A673 (cell line): ENCODE data around the gene TJP2. TPM values are rescaled to one million over a fixed set of nuclear protein-coding genes. Genes with fewer than 3 reads are reported as not detected.

Experiments used
- BruUV-seq: library from RNA; stranded (reverse); fragments of 400-500 nt; replicated peaks from 2 replicates; lab custom pipeline; 2021; lab: Mats Ljungman, UMichigan
- CTCF ChIA-PET: fragments of 300-600 bp; sonication (Branson Sonifier 250); formaldehyde crosslinking; loops from one replicate; lab custom pipeline; 2022; ENCODE audit warnings: antibody characterized with exemption; lab: Charles Lee
- POLR2A ChIA-PET: fragments of 300-600 bp; sonication (Branson Sonifier 250); formaldehyde crosslinking; loops from one replicate; lab custom pipeline; 2022; ENCODE audit warnings: antibody characterized with exemption; ENCODE audit not compliant: low non-redundant PET; lab: Charles Lee
- DNase-seq: peaks from one replicate; pipeline ENCODE4 v3.0.0-alpha.2; 2015; ENCODE audit warnings: low spot score
- H3K27ac ChIP-seq: fragments of 200-600 bp; sonication (generic); 2 replicates; pipeline ENCODE4 v1.5.1; 2016; ENCODE audit warnings: mixed run types, low read depth, mild to moderate bottlenecking, mixed read lengths, antibody characterized with exemption, low read length; ENCODE audit not compliant: poor library complexity, severe bottlenecking
- H3K27me3 ChIP-seq: fragments of 200-600 bp; sonication (generic); replicated peaks from 2 replicates; pipeline ENCODE4 v1.6.1; 2017; ENCODE audit warnings: mixed run types, low read depth, mild to moderate bottlenecking, mixed read lengths, antibody characterized with exemption, low read length; ENCODE audit not compliant: insufficient read depth, poor library complexity
- H3K36me3 ChIP-seq: fragments of 200-600 bp; sonication (generic); 2 replicates; pipeline ENCODE4 v1.6.1; 2016; ENCODE audit warnings: mixed run types, mild to moderate bottlenecking, mixed read lengths, antibody characterized with exemption, low read length; ENCODE audit not compliant: insufficient read depth, poor library complexity, severe bottlenecking
- H3K4me1 ChIP-seq: fragments of 200-600 bp; sonication (generic); 2 replicates; pipeline ENCODE4 v1.6.1; 2017; ENCODE audit warnings: mixed run types, mild to moderate bottlenecking, mixed read lengths, antibody characterized with exemption, low read length; ENCODE audit not compliant: insufficient read depth, poor library complexity, severe bottlenecking
- H3K4me3 ChIP-seq: fragments of 200-600 bp; sonication (generic); 2 replicates; pipeline ENCODE4 v1.5.1; 2016; ENCODE audit warnings: low read depth, mixed run types, mild to moderate bottlenecking, mixed read lengths, low read length; ENCODE audit not compliant: poor library complexity, severe bottlenecking
- H3K9me3 ChIP-seq: fragments of 200-600 bp; sonication (generic); 2 replicates; pipeline ENCODE4 v1.6.1; 2016; ENCODE audit warnings: mixed run types, low read depth, mild to moderate bottlenecking, mixed read lengths, antibody characterized with exemption, low read length; ENCODE audit not compliant: poor library complexity, severe bottlenecking
- EZH2 ChIP-seq: fragments of 200-600 bp; sonication (generic); IDR thresholded peaks from 2 replicates; pipeline ENCODE4 v1.6.1; 2017; ENCODE audit warnings: borderline replicate concordance, low read depth, mild to moderate bottlenecking, mixed read lengths, antibody characterized with exemption, low read length; ENCODE audit not compliant: poor library complexity, severe bottlenecking
- intact Hi-C: fragments of 100-400 bp; cut with micrococcal nuclease; formaldehyde crosslinking; loops from one replicate; pipeline ENCODE4 v1.10.0; 2022; ENCODE audit not compliant: unreplicated experiment
- total RNA-seq: library from RNA; stranded (reverse); gene quantifications from 2 replicates; pipeline ENCODE4 v1.2.3, GENCODE V29; 2021
- TF ChIP-seq, protein P1 (sequence below): fragments of 300-800, 200-600 bp; sonication (generic); conservative IDR thresholded peaks from 2 replicates; pipeline ENCODE4 v1.5.1; 2017; ENCODE audit warnings: low read depth, mild to moderate bottlenecking, antibody characterized with exemption, low read length, moderate library complexity, mixed read lengths

The TJP2 gene
- total RNA-seq, 1 experiment from 2014 or later: 7.2 TPM

DNA sequence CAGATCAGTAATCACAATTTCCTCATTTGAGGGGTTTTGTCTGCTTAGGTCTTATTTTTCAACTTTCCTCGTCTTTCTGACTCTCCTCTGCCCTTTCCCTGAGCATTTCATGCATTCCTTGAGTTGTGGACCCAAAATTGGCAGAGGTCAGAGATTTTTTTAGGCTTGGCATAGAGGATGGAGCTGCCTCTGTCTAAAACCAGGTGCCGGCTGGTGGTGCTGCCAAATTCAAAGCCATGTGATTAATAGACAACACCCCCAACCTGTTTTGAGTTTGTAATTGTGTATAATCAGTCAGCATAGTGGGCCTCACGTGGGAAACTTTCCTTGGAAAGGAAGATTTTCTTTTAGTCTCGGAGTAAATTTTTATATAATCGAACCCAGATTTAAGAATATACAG is 39.6 kb downstream of the TJP2 start:
- intact Hi-C loops: no loop called here
- POLR2A ChIA-PET: no interaction called here
- BruUV-seq: no TSS peak
- Histone ChIP-seq H3K4me3 (no peak overlapping the region), H3K27me3 (no peaks in the 10 kb centered on the region), H3K36me3 (no peaks in the 10 kb centered on the region), H3K4me1 (no peaks in the 10 kb centered on the region), H3K9me3 (no peaks in the 10 kb centered on the region), H3K27ac (no peak overlapping the region)
- TF ChIP-seq, protein P1, sequence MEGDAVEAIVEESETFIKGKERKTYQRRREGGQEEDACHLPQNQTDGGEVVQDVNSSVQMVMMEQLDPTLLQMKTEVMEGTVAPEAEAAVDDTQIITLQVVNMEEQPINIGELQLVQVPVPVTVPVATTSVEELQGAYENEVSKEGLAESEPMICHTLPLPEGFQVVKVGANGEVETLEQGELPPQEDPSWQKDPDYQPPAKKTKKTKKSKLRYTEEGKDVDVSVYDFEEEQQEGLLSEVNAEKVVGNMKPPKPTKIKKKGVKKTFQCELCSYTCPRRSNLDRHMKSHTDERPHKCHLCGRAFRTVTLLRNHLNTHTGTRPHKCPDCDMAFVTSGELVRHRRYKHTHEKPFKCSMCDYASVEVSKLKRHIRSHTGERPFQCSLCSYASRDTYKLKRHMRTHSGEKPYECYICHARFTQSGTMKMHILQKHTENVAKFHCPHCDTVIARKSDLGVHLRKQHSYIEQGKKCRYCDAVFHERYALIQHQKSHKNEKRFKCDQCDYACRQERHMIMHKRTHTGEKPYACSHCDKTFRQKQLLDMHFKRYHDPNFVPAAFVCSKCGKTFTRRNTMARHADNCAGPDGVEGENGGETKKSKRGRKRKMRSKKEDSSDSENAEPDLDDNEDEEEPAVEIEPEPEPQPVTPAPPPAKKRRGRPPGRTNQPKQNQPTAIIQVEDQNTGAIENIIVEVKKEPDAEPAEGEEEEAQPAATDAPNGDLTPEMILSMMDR: no peak
- TF ChIP-seq EZH2: no peak
- CTCF ChIA-PET: no interaction called here
- no peak for DNase-seq

- Histone ChIP-seq H3K27ac (no peak overlapping the region), H3K9me3 (no peaks in the 10 kb centered on the region), H3K4me1 (no peaks in the 10 kb centered on the region), H3K36me3 (no peaks in the 10 kb centered on the region), H3K4me3 (no peak overlapping the region), H3K27me3 (no peaks in the 10 kb centered on the region)
- TF ChIP-seq EZH2: no peak
- TF ChIP-seq, protein P1: no peak
- DNase-seq: no peak
- intact Hi-C loops: no loop called here
- ChIA-PET POLR2A (no interaction called here), CTCF (no interaction called here)
- BruUV-seq: no TSS peak
These were observed 40.9 kb downstream of the TJP2 start for GRCh38 chr9:69214939-69215338.

- H3K9me3 ChIP-seq: no peaks in the 10 kb centered on the region
- TF ChIP-seq, protein P1: no peak
- no peak for TF ChIP-seq EZH2
- no peak overlapping the region for H3K4me3 ChIP-seq
- H3K36me3 ChIP-seq: no peaks in the 10 kb centered on the region
- DNase-seq: no peak
- BruUV-seq: no TSS peak
- ChIA-PET POLR2A (no interaction called here), CTCF (no interaction called here)
- no peak overlapping the region for H3K27ac ChIP-seq
- intact Hi-C loops: no loop called here
- no peaks in the 10 kb centered on the region for H3K4me1 ChIP-seq
- H3K27me3 ChIP-seq: no peaks in the 10 kb centered on the region
These were observed 41.9 kb downstream of the TJP2 start for GRCh38 chr9:69215774-69216485.
